B cell (primary cell): ENCODE measurements around the gene TNRC6B. TPM values are rescaled to one million over a fixed set of nuclear protein-coding genes. Genes with fewer than 3 reads are reported as not detected.

Experiments used
- ATAC-seq: fragments of 200-7000 bp; cut with Tn5 transposase; one replicate; pipeline ENCODE4 v1.10.0; 2021; ENCODE audit warnings: low read depth, mild to moderate bottlenecking, moderate number of reproducible peaks, moderate library complexity
- CTCF ChIA-PET: fragments of 350-600 bp; sonication (Branson Sonifier 250); formaldehyde crosslinking; loops from one replicate; lab custom pipeline; 2021; ENCODE audit warnings: antibody characterized with exemption, inconsistent platforms; lab: Charles Lee
- POLR2A ChIA-PET: fragments of 350-600 bp; sonication (Branson Sonifier 250); formaldehyde crosslinking; loops from one replicate; lab custom pipeline; 2021; ENCODE audit warnings: antibody characterized with exemption; lab: Charles Lee
- DNase-seq: peaks from one replicate; pipeline ENCODE4 v3.0.0; 2013
- H2AFZ ChIP-seq: 2 replicates; pipeline ENCODE4 v1.6.1; 2012; ENCODE audit warnings: mild to moderate bottlenecking, low read depth, low read length; ENCODE audit not compliant: insufficient read depth, poor library complexity, severe bottlenecking
- H3K27ac ChIP-seq, 2 donors: 1 replicate in 1 of 2; 2 replicates in 1 of 2; pipeline ENCODE4 v1.5.1; 2012 to 2013; ENCODE audit warnings: low read length in 2 of 2, mild to moderate bottlenecking in 2 of 2, moderate library complexity in 1 of 2
- H3K27me3 ChIP-seq, 4 experiments: fragments of 200-600 bp in 1 of 4; sonication (generic) in 1 of 4; replicated peaks in 1 of 4; 1 replicate in 2 of 4; 2 replicates in 2 of 4; pipeline versions ENCODE4 v1.6.1 to v1.7.0; 2013 to 2016; ENCODE audit warnings: low read length in 3 of 4, mild to moderate bottlenecking in 2 of 4, mixed read lengths in 1 of 4, moderate library complexity in 1 of 4; ENCODE audit not compliant: insufficient read depth in 4 of 4, control insufficient read depth in 3 of 4; ENCODE audit errors: control extremely low read depth in 1 of 4
- H3K36me3 ChIP-seq, 2 experiments: replicated peaks in 1 of 2; 1 replicate in 1 of 2; 2 replicates in 1 of 2; pipeline versions ENCODE4 v1.6.1 to v1.7.1; 2013; ENCODE audit warnings: low read length in 1 of 2; ENCODE audit not compliant: insufficient read depth in 2 of 2, control insufficient read depth in 1 of 2; ENCODE audit errors: control extremely low read depth in 1 of 2, extremely low read depth in 1 of 2
- H3K4me1 ChIP-seq, 2 donors: fragments of 200-600 bp in 1 of 2; sonication (generic) in 1 of 2; 1 replicate in 1 of 2; 2 replicates in 1 of 2; pipeline versions ENCODE4 v1.5.1 to v1.6.1; 2013 to 2017; ENCODE audit warnings: low read length in 2 of 2; ENCODE audit not compliant: control insufficient read depth in 2 of 2, insufficient read depth in 2 of 2
- H3K4me2 ChIP-seq: replicated peaks from 2 replicates; pipeline ENCODE3; 2012; ENCODE audit warnings: mild to moderate bottlenecking, low read depth, low read length; ENCODE audit not compliant: poor library complexity, severe bottlenecking
- H3K4me3 ChIP-seq, 5 experiments: fragments of 200-600 bp in 1 of 5; sonication (generic) in 1 of 5; 1 replicate in 3 of 5; 2 replicates in 2 of 5; pipeline versions ENCODE4 v1.5.1 to v1.7.0; 2011 to 2016; ENCODE audit warnings: low read length in 4 of 5, mild to moderate bottlenecking in 4 of 5, low read depth in 2 of 5, control low read depth in 1 of 5, moderate library complexity in 1 of 5; ENCODE audit not compliant: insufficient read depth in 1 of 5; ENCODE audit errors: control extremely low read depth in 1 of 5, extremely low read depth in 1 of 5
- H3K79me2 ChIP-seq: fragments of 200-600 bp; sonication (generic); one replicate; pipeline ENCODE4 v1.6.0; 2016; ENCODE audit warnings: low read length; ENCODE audit not compliant: control insufficient read depth, insufficient read depth
- H3K9ac ChIP-seq: fragments of 200-600 bp; sonication (generic); 2 replicates; pipeline ENCODE4 v1.6.1; 2017; ENCODE audit warnings: mild to moderate bottlenecking, low read length, moderate library complexity
- H3K9me3 ChIP-seq, 3 donors: one replicate each; pipeline versions ENCODE4 v1.6.1 to v1.7.1; 2013; ENCODE audit warnings: low read length in 2 of 3; ENCODE audit not compliant: control insufficient read depth in 2 of 3, insufficient read depth in 1 of 3; ENCODE audit errors: control extremely low read depth in 1 of 3
- H4K20me1 ChIP-seq: 2 replicates; pipeline ENCODE4 v1.6.0; 2012; ENCODE audit warnings: mild to moderate bottlenecking, low read length; ENCODE audit not compliant: insufficient read depth, control insufficient read depth, poor library complexity, severe bottlenecking
- H3K27ac Mint-ChIP-seq: one replicate; pipeline ENCODE4 v1.8.0; 2021; ENCODE audit warnings: mixed read lengths
- H3K27me3 Mint-ChIP-seq: one replicate; pipeline ENCODE4 v1.8.0; 2021; ENCODE audit warnings: mixed read lengths
- H3K4me1 Mint-ChIP-seq: one replicate; pipeline ENCODE4 v1.8.0; 2021; ENCODE audit warnings: mixed read lengths
- H3K4me3 Mint-ChIP-seq: one replicate; pipeline ENCODE4 v1.8.0; 2021; ENCODE audit warnings: mixed read lengths
- H3K9me3 Mint-ChIP-seq: one replicate; pipeline ENCODE4 v1.8.0; 2022; ENCODE audit warnings: mixed read lengths; ENCODE audit not compliant: insufficient read depth
- EZH2 ChIP-seq: IDR thresholded peaks from 2 replicates; pipeline ENCODE4 v1.6.1; 2012; ENCODE audit warnings: borderline replicate concordance, low read depth, mild to moderate bottlenecking, moderate library complexity, low read length; ENCODE audit not compliant: insufficient read depth, poor library complexity, severe bottlenecking
- WGBS: methylation state at CpG from one replicate; pipeline ENCODE4 v1.1.5; 2013; ENCODE audit warnings: missing lambda C conversion rate; ENCODE audit not compliant: insufficient coverage; 5-methylcytosine and 5-hydroxymethylcytosine counted together
- intact Hi-C: fragments of 100-400 bp; cut with micrococcal nuclease; formaldehyde crosslinking; loops from one replicate; pipeline ENCODE4 v1.10.0; 2022
- polyA plus RNA-seq: library from polyadenylated mRNA; depleted of rRNA; stranded (reverse); fragments of >200 nt; gene quantifications from 2 replicates; pipeline ENCODE4 v1.2.3, GENCODE V29; 2012
- total RNA-seq, 2 donors: library from RNA; stranded (reverse); fragments of 120-200 nt in 1 of 2; gene quantifications; 1 replicate in 1 of 2; 2 replicates in 1 of 2; pipeline versions ENCODE4 v1.2.3 to v1.2.4, GENCODE V29; 2013 to 2022
- TF ChIP-seq, protein P1 (sequence below): fragments of 200-600 bp; IDR thresholded peaks from one replicate; pipeline ENCODE4 v1.8.0; 2022; ENCODE audit warnings: antibody characterized with exemption, mild to moderate bottlenecking

Gene TNRC6B
- total and polyA plus RNA-seq, 2 donors (not counting 1 experiment from before 2014, with no cell fraction given), result 28.8 to 210 TPM

GRCh38 chr22:40328546-40329456 is 151.1 kb downstream of the TNRC6B start:
- no CpG with 5 or more reads among the region's 9 CpGs for WGBS
- H3K9ac ChIP-seq, result no peak overlapping the region
- H3K4me1 ChIP-seq, result no peaks in the 10 kb centered on the region
- peak overlapping the region; percentile 27 for H3K27ac Mint-ChIP-seq
- H3K4me3 Mint-ChIP-seq, result no peak overlapping the region
- H3K4me1 Mint-ChIP-seq, result peaks cover 11% of the 10 kb centered on the region
- H3K4me2 ChIP-seq, result no peak overlapping the region
- peaks cover 0 to 51% of the 10 kb centered on the region in 2 experiments for H3K36me3 ChIP-seq
- ChIA-PET CTCF (interaction anchor here (0.5 to 1.3 kb wide), 4 partner anchors 18 to 102 kb away, joined by 3 to 4 read pairs (median 3); partner anchors contain the start of gene ADSL), POLR2A (no interaction called here)
- H3K27me3 Mint-ChIP-seq, result no peaks in the 10 kb centered on the region
- intact Hi-C loops, result no loop called here
- no peaks in the 10 kb centered on the region for H3K27me3 ChIP-seq
- DNase-seq (no peak), ATAC-seq (no peak)
- H3K79me2 ChIP-seq, result no peaks in the 10 kb centered on the region
- no peak overlapping the region for H3K4me3 ChIP-seq
- no peaks in the 10 kb centered on the region for H4K20me1 ChIP-seq
- H3K9me3 ChIP-seq, result no peaks in the 10 kb centered on the region
- no peak overlapping the region for H3K27ac ChIP-seq
- TF ChIP-seq EZH2, result no peak
- TF ChIP-seq, protein P1, sequence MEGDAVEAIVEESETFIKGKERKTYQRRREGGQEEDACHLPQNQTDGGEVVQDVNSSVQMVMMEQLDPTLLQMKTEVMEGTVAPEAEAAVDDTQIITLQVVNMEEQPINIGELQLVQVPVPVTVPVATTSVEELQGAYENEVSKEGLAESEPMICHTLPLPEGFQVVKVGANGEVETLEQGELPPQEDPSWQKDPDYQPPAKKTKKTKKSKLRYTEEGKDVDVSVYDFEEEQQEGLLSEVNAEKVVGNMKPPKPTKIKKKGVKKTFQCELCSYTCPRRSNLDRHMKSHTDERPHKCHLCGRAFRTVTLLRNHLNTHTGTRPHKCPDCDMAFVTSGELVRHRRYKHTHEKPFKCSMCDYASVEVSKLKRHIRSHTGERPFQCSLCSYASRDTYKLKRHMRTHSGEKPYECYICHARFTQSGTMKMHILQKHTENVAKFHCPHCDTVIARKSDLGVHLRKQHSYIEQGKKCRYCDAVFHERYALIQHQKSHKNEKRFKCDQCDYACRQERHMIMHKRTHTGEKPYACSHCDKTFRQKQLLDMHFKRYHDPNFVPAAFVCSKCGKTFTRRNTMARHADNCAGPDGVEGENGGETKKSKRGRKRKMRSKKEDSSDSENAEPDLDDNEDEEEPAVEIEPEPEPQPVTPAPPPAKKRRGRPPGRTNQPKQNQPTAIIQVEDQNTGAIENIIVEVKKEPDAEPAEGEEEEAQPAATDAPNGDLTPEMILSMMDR, result no peak
- H3K9me3 Mint-ChIP-seq, result no peaks in the 10 kb centered on the region
- no peak overlapping the region for H2AFZ ChIP-seq

- Histone ChIP-seq H3K36me3 (peaks cover 0 to 47% of the 10 kb centered on the region in 2 experiments), H3K79me2 (no peaks in the 10 kb centered on the region), H3K27ac (no peak overlapping the region), H2AFZ (no peak overlapping the region), H3K9ac (no peak overlapping the region), H3K9me3 (no peaks in the 10 kb centered on the region), H3K4me2 (no peak overlapping the region), H3K27me3 (no peaks in the 10 kb centered on the region), H3K4me1 (peaks cover 3 to 6% of the 10 kb centered on the region in 2 donors), H3K4me3 (no peak overlapping the region), H4K20me1 (no peaks in the 10 kb centered on the region)
- Mint-ChIP-seq H3K4me3 (no peak overlapping the region), H3K27ac (no peak overlapping the region), H3K27me3 (no peaks in the 10 kb centered on the region), H3K9me3 (no peaks in the 10 kb centered on the region), H3K4me1 (peaks cover 17% of the 10 kb centered on the region)
- intact Hi-C loops, result no loop called here
- ChIA-PET POLR2A (no interaction called here), CTCF (interaction anchor here (0.8 to 1.3 kb wide), 3 partner anchors 17 to 20 kb away, joined by 3 to 4 read pairs (median 3); partner anchors contain the start of gene ADSL)
- TF ChIP-seq, protein P1, result no peak
- no peak for TF ChIP-seq EZH2
- ATAC-seq (no peak), DNase-seq (no peak)
- 92% methylated on average over 2 of the region's 9 CpGs for WGBS
These were observed 151.7 kb downstream of the TNRC6B start for GRCh38 chr22:40329466-40329865.
